SH-SY5Y (cell line): ENCODE data around the gene GSAP.
A peak's percentile ranks its signal among the peaks of the same experiment; 100 is the strongest.

Experiments
- GATA2 ChIP-seq: IDR thresholded peaks from 2 replicates; pipeline ENCODE4 v1.6.1; 2011; ENCODE audit warnings: mild to moderate bottlenecking, low read depth, low read length
- GATA3 ChIP-seq: IDR thresholded peaks from 2 replicates; pipeline ENCODE4 v1.6.1; 2011; ENCODE audit warnings: low read depth, mild to moderate bottlenecking, low read length, moderate library complexity

GRCh38 chr7:77284616-77285015 is 131.5 kb downstream of the GSAP start:
- TF ChIP-seq GATA2: peak; percentile 90
- TF ChIP-seq GATA3: peak; percentile 80
